GM12865 (cell line): ENCODE measurements around the gene SULT1A1.

Experiments used
- DNase-seq: peaks from one replicate; pipeline ENCODE4 v3.0.0; 2010; ENCODE audit warnings: low read depth
- H3K4me3 ChIP-seq: 2 replicates; pipeline ENCODE4 v1.5.1; 2011; ENCODE audit warnings: mild to moderate bottlenecking, low read depth, low read length, control low read depth
- TF ChIP-seq, protein P1 (sequence below): IDR thresholded peaks from 2 replicates; pipeline ENCODE4 v1.5.1; 2011; ENCODE audit warnings: low read length, control low read depth, low read depth, inconsistent platforms; ENCODE audit not compliant: insufficient read depth; ENCODE audit errors: missing control alignments

SULT1A1 gene

DNA sequence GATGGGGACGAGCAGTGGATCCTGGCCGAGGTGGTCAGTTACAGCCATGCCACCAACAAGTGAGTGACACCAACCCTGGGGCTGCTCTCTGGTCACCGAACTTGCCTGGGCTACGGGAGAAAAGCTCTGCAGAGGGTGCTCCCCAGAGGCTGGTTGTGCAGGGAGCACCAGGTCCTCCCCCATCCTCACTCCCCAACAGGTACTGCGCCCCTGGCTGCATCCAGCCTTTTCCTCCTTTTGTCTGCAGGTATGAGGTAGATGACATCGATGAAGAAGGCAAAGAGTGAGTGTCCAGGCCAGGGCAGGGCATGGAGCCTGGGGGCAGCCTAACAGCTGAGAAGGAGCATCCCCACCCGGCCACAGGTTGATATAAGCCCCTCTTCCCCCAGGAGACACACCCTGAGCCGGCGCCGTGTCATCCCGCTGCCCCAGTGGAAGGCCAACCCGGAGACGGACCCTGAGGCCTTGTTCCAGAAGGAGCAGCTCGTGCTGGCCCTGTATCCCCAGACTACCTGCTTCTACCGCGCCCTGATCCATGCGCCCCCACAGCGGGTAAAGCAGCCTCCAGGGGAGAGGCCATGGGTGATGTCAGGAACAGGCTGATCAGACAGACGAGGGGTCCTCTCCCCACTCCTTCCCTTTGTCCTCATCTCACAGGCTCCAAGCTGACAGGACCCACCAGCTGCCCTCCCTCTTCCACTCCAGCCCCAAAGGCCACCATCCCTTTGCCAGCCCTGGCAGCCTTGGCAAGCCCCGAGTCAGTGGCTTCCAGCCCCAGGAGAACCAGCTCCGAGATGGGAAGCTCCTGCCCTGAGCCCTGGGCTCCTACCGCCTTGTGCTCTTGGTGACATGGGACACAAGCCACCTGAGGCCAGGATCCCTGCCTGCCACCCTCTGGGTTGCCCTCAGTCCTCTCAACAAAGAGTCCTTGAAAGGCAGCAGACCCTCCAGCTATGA lies 19.2 kb downstream of the SULT1A1 start:
- TF ChIP-seq, protein P1, sequence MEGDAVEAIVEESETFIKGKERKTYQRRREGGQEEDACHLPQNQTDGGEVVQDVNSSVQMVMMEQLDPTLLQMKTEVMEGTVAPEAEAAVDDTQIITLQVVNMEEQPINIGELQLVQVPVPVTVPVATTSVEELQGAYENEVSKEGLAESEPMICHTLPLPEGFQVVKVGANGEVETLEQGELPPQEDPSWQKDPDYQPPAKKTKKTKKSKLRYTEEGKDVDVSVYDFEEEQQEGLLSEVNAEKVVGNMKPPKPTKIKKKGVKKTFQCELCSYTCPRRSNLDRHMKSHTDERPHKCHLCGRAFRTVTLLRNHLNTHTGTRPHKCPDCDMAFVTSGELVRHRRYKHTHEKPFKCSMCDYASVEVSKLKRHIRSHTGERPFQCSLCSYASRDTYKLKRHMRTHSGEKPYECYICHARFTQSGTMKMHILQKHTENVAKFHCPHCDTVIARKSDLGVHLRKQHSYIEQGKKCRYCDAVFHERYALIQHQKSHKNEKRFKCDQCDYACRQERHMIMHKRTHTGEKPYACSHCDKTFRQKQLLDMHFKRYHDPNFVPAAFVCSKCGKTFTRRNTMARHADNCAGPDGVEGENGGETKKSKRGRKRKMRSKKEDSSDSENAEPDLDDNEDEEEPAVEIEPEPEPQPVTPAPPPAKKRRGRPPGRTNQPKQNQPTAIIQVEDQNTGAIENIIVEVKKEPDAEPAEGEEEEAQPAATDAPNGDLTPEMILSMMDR: no peak
- no peak for DNase-seq
- H3K4me3 ChIP-seq: no peak overlapping the region

DNA sequence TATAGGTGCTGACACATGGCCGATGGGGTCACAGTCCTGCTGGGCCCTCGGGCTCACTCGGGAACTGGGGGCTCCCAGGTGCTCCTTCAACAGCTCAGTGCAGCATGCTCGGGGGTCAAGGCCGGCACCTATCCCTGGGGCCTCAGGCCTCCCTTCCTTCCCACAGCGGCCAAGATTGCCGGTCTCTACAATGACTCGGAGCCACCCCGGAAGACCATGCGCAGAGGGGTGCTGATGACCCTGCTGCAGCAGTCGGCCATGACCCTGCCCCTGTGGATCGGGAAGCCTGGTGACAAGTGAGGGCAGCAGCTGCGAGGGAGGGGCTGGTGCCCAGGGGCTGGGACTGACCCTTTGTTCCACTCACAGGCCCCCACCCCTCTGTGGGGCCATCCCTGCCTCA lies 19.9 kb downstream of the SULT1A1 start:
- TF ChIP-seq, protein P1: no peak
- no peak for DNase-seq

DNA sequence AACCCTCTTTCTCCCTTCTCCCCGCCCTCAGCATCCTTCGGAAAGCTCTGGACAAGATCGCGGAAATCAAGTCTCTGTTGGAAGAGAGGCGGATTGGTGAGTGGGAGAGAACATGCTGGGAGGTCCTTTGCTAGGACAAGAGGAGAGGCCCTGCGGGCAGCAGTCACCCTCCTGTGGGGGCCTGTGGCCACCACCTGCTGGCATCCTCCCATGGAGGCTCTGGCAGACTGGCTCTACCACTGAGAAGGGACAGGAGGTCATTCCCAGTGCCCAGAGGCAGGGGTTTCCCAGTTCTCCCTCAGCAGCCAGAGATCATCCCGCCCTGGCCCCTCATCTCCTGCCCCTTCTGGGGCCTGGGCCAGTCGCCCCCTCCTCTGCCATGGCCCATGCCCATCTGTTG lies 20.8 kb downstream of the SULT1A1 start:
- TF ChIP-seq, protein P1: no peak
- H3K4me3 ChIP-seq: no peak overlapping the region
- DNase-seq: no peak

More for the DNA sequence above, 19.9 kb downstream of the SULT1A1 start:
- H3K4me3 ChIP-seq: no peak overlapping the region

DNA sequence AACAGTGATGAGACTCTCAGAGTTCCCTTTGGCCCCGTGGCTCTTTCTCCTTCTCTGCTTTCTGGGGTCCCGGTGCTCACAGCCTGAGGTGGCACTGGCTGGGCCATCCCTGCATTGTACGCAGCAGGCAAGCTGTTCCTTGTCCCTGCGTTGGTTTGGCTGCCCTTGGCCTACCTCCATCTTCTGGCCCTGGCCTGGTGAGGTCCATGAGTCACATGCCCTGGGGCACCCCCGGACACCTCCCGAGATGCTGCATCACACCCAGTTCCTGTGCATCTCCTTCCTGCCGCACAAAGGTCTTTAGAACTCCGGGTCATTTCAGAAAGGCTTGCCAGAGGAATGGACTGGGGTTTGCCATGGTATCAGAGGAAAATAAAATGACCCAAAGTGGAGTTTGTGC lies 22.5 kb downstream of the SULT1A1 start:
- DNase-seq: no peak
- TF ChIP-seq, protein P1: no peak
- H3K4me3 ChIP-seq: no peak overlapping the region

DNA sequence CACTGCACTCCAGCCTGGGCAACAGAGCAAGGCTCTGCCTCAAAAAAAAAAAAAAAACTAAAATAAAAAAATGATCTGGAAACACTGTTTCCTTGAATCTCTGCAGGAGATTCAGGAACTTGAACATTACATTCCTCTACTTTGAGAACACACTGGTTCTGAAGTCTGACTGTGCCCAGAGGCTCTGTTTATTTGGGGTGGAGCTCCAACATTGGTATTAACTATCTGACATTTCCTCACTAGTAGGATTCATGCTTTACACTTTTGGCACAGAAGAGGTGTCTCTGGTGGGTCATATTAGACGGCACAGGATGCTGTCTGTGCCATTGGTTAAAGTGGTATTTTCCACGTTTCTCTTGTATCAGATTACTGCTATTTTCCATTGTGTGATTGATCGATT lies 23.4 kb downstream of the SULT1A1 start:
- TF ChIP-seq, protein P1: no peak
- H3K4me3 ChIP-seq: no peak overlapping the region
- no peak for DNase-seq

DNA sequence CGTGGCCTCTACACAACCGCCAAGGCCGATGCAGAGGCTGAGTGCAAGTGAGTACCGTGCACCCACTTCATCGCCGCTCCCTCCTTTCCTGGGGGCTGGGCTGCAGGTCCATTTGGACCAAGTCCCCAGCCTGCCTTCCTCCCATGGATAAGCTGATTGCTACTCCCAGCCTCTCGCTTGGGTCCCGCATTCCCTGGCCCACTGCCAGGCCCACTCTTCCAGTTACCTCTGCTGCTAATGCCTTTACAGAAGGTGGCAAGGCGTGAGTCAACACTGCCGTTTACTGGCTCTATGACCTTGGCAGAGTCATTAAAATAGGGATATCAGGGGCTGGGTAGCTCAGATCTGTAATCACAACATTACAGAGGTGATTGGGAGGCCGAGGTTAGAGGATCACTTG lies 24.2 kb downstream of the SULT1A1 start:
- no peak for DNase-seq
- H3K4me3 ChIP-seq: no peak overlapping the region
- TF ChIP-seq, protein P1: no peak
